GM23248 (cell line): ENCODE measurements around the gene ACVR1. TPM values are rescaled to one million over a fixed set of nuclear protein-coding genes. Genes with fewer than 3 reads are reported as not detected.

ENCODE experiments used
- DNase-seq: peaks from one replicate; pipeline ENCODE4 v3.0.0-alpha.2; 2015
- H2AFZ ChIP-seq: fragments of 200-600 bp; sonication (generic); 2 replicates; pipeline ENCODE4 v1.6.1; 2016; ENCODE audit warnings: antibody characterized with exemption
- H3F3A ChIP-seq: fragments of 200-600 bp; sonication (generic); 2 replicates; pipeline ENCODE4 v1.6.1; 2016; ENCODE audit warnings: mild to moderate bottlenecking, antibody characterized with exemption, mixed run types; ENCODE audit not compliant: insufficient read depth
- H3K27ac ChIP-seq: fragments of 200-600 bp; sonication (generic); 2 replicates; pipeline ENCODE4 v1.5.1; 2016; ENCODE audit warnings: mild to moderate bottlenecking
- H3K27me3 ChIP-seq: fragments of 200-600 bp; sonication (generic); replicated peaks from 2 replicates; pipeline ENCODE4 v1.6.1; 2016; ENCODE audit warnings: mild to moderate bottlenecking; ENCODE audit not compliant: insufficient read depth
- H3K36me3 ChIP-seq: fragments of 200-600 bp; sonication (generic); 2 replicates; pipeline ENCODE4 v1.6.1; 2016; ENCODE audit warnings: low read depth, mild to moderate bottlenecking
- H3K4me1 ChIP-seq: fragments of 200-600 bp; sonication (generic); 2 replicates; pipeline ENCODE4 v1.6.1; 2016; ENCODE audit warnings: mild to moderate bottlenecking; ENCODE audit not compliant: insufficient read depth
- H3K4me2 ChIP-seq: fragments of 200-600 bp; sonication (generic); one replicate; pipeline ENCODE4 v1.6.1; 2016; ENCODE audit warnings: mild to moderate bottlenecking; ENCODE audit not compliant: unreplicated experiment
- H3K4me3 ChIP-seq: fragments of 200-600 bp; sonication (generic); 2 replicates; pipeline ENCODE4 v1.5.1; 2016; ENCODE audit warnings: mild to moderate bottlenecking
- H3K79me2 ChIP-seq: fragments of 200-600 bp; sonication (generic); 2 replicates; pipeline ENCODE4 v1.6.1; 2016; ENCODE audit warnings: mild to moderate bottlenecking; ENCODE audit not compliant: insufficient read depth
- H3K9ac ChIP-seq: fragments of 200-600 bp; sonication (generic); 2 replicates; pipeline ENCODE4 v1.6.1; 2016; ENCODE audit warnings: mild to moderate bottlenecking
- H3K9me2 ChIP-seq: fragments of 200-600 bp; sonication (generic); 2 replicates; pipeline ENCODE4 v1.6.1; 2016; ENCODE audit warnings: mixed run types, mild to moderate bottlenecking, moderate library complexity; ENCODE audit not compliant: insufficient read depth
- H3K9me3 ChIP-seq: fragments of 200-600 bp; sonication (generic); one replicate; pipeline ENCODE4 v1.6.1; 2017; ENCODE audit warnings: low read depth
- H4K20me1 ChIP-seq: fragments of 200-600 bp; sonication (generic); 2 replicates; pipeline ENCODE4 v1.6.0; 2016; ENCODE audit not compliant: insufficient read depth
- EZH2 ChIP-seq: fragments of 200-600 bp; sonication (generic); IDR thresholded peaks from 2 replicates; pipeline ENCODE4 v1.6.1; 2018; ENCODE audit warnings: antibody characterized with exemption, mild to moderate bottlenecking; ENCODE audit not compliant: insufficient read depth, poor library complexity, severe bottlenecking
- EZH2phosphoT487 ChIP-seq: fragments of 200-600 bp; sonication (generic); IDR thresholded peaks from 2 replicates; pipeline ENCODE4 v1.6.1; 2018; ENCODE audit warnings: antibody characterized with exemption, moderate library complexity, mild to moderate bottlenecking, low read depth; ENCODE audit not compliant: insufficient read depth
- WGBS, 2 experiments: methylation state at CpG; one replicate each; pipeline ENCODE4 v1.1.6; 2015 to 2017; ENCODE audit warnings: low lambda C conversion rate in 2 of 2, low coverage in 1 of 2; ENCODE audit errors: missing lambda C conversion rate in 2 of 2; 5-methylcytosine and 5-hydroxymethylcytosine counted together
- in situ Hi-C: fragments of 300-500 bp; cut with MboI; formaldehyde crosslinking; loops from 2 replicates; pipeline ENCODE4 v1.15.0; 2020
- polyA plus RNA-seq: library from polyadenylated mRNA; unstranded; fragments of >200 nt; fragmentation: Nextera tagmentation; extraction: Ambion mirVana; gene quantifications from 2 replicates; pipeline ENCODE4 v1.2.1, GENCODE V29; 2016
- total RNA-seq: library from RNA; depleted of rRNA; stranded (reverse); fragments of >200 nt; shearing (Covaris generic); gene quantifications from 2 replicates; pipeline ENCODE4 v1.2.3, GENCODE V29; 2014

Gene ACVR1
- total and polyA plus RNA-seq, 2 experiments from 2014 or later = 16.2 to 31.3 TPM

DNA sequence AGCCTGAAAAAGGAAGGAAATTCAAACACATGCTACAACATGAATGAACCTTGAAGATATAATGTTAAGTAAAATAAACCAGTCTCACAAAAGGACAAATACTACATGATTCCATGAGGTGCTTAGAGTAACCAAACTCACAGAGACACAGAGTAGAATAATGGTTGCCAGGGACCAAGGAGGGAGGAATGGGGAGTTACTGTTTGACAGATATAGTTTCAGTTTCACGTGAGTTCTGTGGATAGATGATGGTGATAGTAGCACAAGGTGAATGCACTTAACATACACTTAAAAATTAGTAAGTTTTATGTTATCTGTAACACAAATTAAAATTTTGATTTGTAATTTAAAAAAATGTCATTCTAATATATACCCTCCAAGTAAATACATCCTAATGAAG, 140.6 kb downstream of the ACVR1 start:
- 100% methylated on average over 1 of the region's 1 CpG for WGBS, 2 experiments
- 0 out of 2 replicates have a peak, but pooled peaks cover 3% of the 10 kb centered on the region for H4K20me1 ChIP-seq
- in situ Hi-C loops = no loop called here

GRCh38 chr2:157733263-157733662, 142.9 kb downstream of the ACVR1 start:
- Histone ChIP-seq H3K9me3 (no peaks in the 10 kb centered on the region), H3F3A (no peaks in the 10 kb centered on the region; the same call in 1 of the 2 replicates), H3K4me2 (no peak overlapping the region), H3K4me3 (no peak overlapping the region), H3K9ac (no peak overlapping the region), H3K36me3 (peaks cover 19% of the 10 kb centered on the region), H3K27ac (no peak overlapping the region), H3K79me2 (peaks cover 6% of the 10 kb centered on the region), H3K4me1 (no peaks in the 10 kb centered on the region), H3K9me2 (no peaks in the 10 kb centered on the region), H4K20me1 (no peaks in the 10 kb centered on the region), H2AFZ (no peak overlapping the region), H3K27me3 (no peaks in the 10 kb centered on the region)
- TF ChIP-seq EZH2phosphoT487 = no peak
- no peak for TF ChIP-seq EZH2
- 96 to 97% methylated on average over 2 of the region's 2 CpGs for WGBS, 2 experiments
- in situ Hi-C loops = no loop called here
- DNase-seq = no peak

More for the DNA sequence above, 140.6 kb downstream of the ACVR1 start:
- Histone ChIP-seq H3K27ac (no peak overlapping the region), H3K4me2 (no peak overlapping the region), H3K9me2 (no peaks in the 10 kb centered on the region), H3K4me3 (no peak overlapping the region), H3F3A (no peaks in the 10 kb centered on the region; the same call in 1 of the 2 replicates), H3K79me2 (no peaks in the 10 kb centered on the region), H3K9ac (no peak overlapping the region), H3K36me3 (peaks cover 21% of the 10 kb centered on the region), H2AFZ (no peak overlapping the region), H3K27me3 (no peaks in the 10 kb centered on the region), H3K9me3 (no peaks in the 10 kb centered on the region), H3K4me1 (no peaks in the 10 kb centered on the region)
- no peak for DNase-seq
- no peak for TF ChIP-seq EZH2

DNA sequence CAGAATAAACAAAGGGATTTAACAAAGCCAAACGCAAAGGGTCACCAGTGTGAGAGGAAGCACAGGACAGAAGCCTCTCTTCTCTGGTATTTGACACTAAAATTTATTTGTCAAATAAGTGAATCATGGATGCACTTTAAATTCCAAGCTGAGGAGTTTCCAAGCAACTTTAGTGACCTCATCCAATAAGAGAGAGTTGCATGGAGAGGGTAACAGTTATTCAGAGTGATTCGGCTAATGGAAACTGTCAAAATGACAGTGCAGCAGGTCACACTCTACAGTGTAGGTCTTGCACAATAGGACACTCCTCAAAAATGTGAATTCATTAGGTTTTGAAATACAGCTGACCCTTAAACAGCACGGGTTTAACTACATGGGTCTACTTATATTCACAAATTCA, 143.5 kb downstream of the ACVR1 start:
- in situ Hi-C loops = no loop called here
- H3K27ac ChIP-seq = no peak overlapping the region
- WGBS, 2 experiments = 89 to 92% methylated on average over 3 of the region's 3 CpGs
- DNase-seq = peak; percentile 50
- H3K79me2 ChIP-seq = peaks cover 6% of the 10 kb centered on the region
- H3K9me3 ChIP-seq = no peaks in the 10 kb centered on the region
- H3K4me1 ChIP-seq = no peaks in the 10 kb centered on the region
- H3K4me2 ChIP-seq = no peak overlapping the region
- H3K36me3 ChIP-seq = peaks cover 12% of the 10 kb centered on the region
- no peak overlapping the region for H3K4me3 ChIP-seq
- H3K27me3 ChIP-seq = no peaks in the 10 kb centered on the region
- H2AFZ ChIP-seq = no peak overlapping the region
- TF ChIP-seq EZH2phosphoT487 (no peak), EZH2 (no peak)
- H4K20me1 ChIP-seq = no peaks in the 10 kb centered on the region
- no peaks in the 10 kb centered on the region for H3K9me2 ChIP-seq
- no peak overlapping the region for H3K9ac ChIP-seq
- H3F3A ChIP-seq = no peaks in the 10 kb centered on the region; the same call in 1 of the 2 replicates

- no peaks in the 10 kb centered on the region for H3K9me3 ChIP-seq
- WGBS, 2 experiments = 91 to 97% methylated on average over 1 of the region's 1 CpG
- no peak overlapping the region for H3K9ac ChIP-seq
- in situ Hi-C loops = no loop called here
- no peak overlapping the region for H3K4me3 ChIP-seq
- H3K4me1 ChIP-seq = no peaks in the 10 kb centered on the region
- H4K20me1 ChIP-seq = no peaks in the 10 kb centered on the region
- no peak for TF ChIP-seq EZH2phosphoT487
- TF ChIP-seq EZH2 = no peak
- H3K36me3 ChIP-seq = peaks cover 15% of the 10 kb centered on the region
- DNase-seq = no peak
- H3K27me3 ChIP-seq = no peaks in the 10 kb centered on the region
- H2AFZ ChIP-seq = no peak overlapping the region
- H3K27ac ChIP-seq = no peak overlapping the region
- H3K4me2 ChIP-seq = no peak overlapping the region
- H3F3A ChIP-seq = no peaks in the 10 kb centered on the region; the same call in 1 of the 2 replicates
- no peaks in the 10 kb centered on the region for H3K9me2 ChIP-seq
- peaks cover 6% of the 10 kb centered on the region for H3K79me2 ChIP-seq
These were observed 148.4 kb downstream of the ACVR1 start for GRCh38 chr2:157727693-157728092.

- Histone ChIP-seq H3K27ac (no peak overlapping the region), H3K9me2 (no peaks in the 10 kb centered on the region), H3K4me1 (no peaks in the 10 kb centered on the region), H3K79me2 (peaks cover 6% of the 10 kb centered on the region), H3K4me3 (no peak overlapping the region), H2AFZ (no peak overlapping the region), H3K27me3 (no peaks in the 10 kb centered on the region), H3K36me3 (peaks cover 22% of the 10 kb centered on the region), H3K9ac (no peak overlapping the region), H3K4me2 (no peak overlapping the region), H3K9me3 (peaks cover 6% of the 10 kb centered on the region), H4K20me1 (no peaks in the 10 kb centered on the region), H3F3A (no peaks in the 10 kb centered on the region; the same call in 1 of the 2 replicates)
- in situ Hi-C loops = no loop called here
- WGBS, 2 experiments = 89% methylated on average over 1 of the region's 1 CpG
- TF ChIP-seq EZH2phosphoT487 = no peak
- no peak for TF ChIP-seq EZH2
- DNase-seq = no peak
These were observed 149.2 kb downstream of the ACVR1 start for GRCh38 chr2:157726946-157727345.
